Measurements from ENCODE around the gene XCL2.
"Not testable (repeated sequence)": the region's sequence is repeated elsewhere in the genome, so short reads cannot be mapped to it uniquely, and the experiment has no call there.

The XCL2 gene

DNA sequence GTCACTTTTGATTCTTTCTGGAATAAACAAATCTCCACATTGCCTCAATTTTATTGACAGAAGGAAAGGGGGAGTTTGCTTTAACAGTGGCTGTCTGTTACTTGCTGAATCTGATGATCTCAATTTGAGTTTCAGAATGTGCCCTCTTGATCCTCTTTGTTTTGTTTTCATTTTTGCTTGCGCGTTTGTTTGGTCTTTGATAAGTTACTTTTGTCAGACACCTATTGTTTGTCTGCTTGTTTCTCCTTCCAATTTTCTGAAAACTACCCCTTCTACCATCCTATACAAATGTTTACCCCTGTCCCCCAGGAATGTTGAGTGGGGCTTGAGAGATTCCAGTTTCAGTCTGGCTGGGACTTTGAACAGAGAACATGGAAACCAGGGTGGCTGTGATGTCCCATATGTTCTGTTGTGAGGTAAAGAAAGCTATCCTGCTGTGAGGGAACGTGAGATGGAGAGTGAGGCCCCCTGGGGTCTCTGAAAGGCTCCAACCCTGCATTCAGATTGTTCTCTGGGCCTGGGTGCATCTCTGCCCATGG is 11.8 kb upstream of the XCL2 start:
- no peak for DNase-seq

DNA sequence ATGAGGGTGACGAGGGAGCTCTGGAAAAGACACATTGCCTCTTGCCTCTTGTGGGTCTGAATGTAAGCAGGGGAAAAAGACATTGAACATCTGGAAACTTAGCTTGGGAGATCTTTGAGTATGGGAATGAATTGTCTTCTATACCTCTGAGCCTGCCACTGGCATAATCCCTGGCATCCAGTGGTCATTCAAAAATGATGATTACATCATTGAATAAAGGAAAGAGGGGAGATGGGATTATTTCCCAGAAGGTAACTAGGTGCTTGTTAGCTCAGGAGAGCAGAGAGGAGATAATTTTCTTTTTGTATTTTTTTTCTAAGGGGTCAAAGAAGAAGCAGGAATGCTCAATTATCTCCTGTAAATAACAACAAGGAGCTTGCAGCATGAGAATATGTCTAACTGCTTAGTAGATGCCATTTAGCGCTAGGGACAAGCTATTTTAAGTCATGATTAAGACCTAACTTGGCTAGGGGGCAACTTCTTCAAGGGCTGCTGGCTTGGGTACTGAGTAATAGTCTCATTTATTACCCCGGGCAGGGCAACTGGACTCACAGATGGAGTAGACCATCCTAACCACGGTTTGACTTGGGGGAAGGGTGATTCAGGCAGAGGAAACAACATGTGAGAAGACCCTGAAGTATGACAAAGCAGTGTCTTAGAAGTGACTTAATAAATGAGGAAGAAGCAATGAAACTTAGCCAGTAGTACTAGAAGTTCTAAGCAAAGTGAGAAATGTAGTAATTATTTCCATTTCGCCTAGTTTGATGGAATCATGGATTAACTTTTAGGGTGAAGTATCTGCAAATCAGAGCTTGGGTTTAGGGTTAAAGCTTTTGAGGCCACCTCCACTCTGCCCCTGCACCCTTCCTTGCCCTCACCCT is 11.0 kb upstream of the XCL2 start:
- no peak for DNase-seq

DNA sequence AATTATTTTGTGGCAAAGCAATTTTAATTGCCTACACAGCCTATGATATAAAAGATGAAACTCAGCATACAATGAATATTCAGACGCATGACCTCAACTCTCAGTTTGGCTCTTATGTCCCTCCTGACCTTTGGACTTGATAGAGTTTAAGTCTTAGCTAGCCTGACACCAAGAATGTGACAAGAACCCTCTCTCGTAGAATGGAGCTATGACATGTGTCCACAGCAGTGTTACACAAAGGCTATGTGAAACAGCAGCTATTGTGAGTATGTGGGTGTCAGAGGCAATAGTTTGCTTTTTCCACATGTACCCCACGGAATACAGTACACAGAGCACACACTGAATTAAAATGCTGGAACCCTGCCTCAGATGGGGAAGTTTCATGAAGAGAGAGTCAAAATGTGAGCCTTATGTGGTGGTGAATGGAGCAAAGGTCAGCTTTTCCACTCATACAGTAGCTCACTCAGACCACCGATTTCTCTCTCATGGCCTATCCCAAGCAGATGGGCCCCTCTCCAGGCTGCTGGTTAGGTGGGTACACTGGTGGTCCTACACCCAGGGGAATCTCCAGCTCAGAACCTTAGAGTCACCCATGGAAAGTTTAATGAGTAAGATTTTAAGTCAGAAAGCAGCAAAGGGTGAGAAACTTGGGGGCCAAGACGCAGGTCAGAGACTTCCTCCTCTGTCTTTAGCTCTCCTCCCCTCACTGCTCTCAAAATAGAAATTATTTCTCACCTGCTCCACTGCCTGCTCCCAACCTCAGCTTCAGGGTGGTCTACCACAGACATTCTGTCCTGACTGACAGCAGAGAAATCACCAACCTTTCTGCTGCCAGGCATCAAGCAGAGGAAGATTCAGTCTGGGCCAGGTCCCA is 10.1 kb upstream of the XCL2 start:
- no peak for DNase-seq

DNA sequence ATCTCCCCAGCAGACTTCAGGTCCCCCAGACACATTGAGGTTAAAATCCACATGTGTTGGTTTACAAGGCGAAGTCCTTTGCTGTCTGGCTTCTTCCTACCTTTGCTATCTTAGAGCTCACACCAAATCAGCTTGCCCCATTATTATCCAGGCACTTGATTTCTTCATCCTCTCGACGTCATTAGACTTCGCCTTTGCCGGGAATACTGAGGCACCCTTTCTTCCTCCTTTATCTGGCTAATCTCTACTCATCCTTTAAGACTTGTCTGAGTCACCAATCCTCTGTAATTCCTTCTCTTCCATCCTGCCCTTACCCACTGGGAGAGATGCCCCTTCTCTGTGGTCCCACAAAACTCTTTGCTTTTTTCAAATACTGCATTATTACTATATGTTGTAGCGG is 9.2 kb upstream of the XCL2 start:
- no peak for DNase-seq

DNA sequence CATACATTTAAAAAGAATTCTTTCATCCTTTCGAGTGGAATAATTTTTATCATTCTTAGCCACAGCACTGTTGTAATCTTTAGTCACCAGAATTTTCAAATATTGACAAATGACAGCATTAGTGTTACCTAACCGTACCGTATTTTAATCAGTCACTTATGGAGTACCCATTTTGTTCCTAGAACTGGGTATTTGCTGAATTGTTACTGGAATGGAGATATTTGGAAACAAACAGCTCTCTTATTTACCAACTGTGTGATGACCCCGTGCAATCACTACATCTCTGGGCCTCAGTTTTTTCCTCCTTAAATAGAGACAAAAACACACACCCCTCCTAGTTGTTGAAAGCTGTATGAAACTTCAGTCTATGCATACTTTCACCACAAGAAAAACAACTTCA is 7.9 kb upstream of the XCL2 start:
- DNase-seq: no peak

DNA sequence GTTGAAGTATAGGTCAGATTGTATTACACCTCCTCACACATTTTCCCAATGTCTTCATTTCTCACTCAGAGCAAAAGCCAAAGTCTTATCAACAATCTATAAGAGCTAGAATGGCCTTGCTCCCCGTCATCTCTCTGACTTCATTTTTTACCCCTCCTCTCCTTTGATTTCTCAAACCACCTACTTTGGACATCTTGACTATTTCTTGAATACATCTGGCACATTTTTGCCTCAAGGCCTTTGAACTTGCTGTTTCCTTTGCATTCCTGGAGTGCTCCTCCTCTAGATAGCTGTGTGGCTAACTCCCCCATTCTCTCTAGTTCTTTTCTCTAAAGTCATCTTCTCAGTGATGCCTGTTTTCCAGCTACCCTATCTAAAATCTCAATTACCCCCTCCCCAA is 7.2 kb upstream of the XCL2 start:
- no peak for DNase-seq

DNA sequence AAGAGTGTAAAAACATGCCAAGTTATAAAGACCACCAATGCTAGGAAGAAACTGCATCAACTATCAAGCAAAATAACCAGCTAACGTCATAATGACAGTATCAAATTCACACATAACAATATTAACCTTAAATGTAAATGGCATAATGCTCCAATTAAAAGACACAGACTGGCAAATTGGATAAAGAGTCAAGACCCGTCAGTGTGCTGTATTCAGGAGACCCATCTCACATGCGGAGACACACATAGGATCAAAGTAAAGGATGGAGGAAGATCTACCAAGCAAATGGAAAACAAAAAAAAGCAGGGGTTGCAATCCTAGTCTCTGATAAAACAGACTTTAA is 2.7 kb upstream of the XCL2 start:
- not testable (repeated sequence) for DNase-seq

DNA sequence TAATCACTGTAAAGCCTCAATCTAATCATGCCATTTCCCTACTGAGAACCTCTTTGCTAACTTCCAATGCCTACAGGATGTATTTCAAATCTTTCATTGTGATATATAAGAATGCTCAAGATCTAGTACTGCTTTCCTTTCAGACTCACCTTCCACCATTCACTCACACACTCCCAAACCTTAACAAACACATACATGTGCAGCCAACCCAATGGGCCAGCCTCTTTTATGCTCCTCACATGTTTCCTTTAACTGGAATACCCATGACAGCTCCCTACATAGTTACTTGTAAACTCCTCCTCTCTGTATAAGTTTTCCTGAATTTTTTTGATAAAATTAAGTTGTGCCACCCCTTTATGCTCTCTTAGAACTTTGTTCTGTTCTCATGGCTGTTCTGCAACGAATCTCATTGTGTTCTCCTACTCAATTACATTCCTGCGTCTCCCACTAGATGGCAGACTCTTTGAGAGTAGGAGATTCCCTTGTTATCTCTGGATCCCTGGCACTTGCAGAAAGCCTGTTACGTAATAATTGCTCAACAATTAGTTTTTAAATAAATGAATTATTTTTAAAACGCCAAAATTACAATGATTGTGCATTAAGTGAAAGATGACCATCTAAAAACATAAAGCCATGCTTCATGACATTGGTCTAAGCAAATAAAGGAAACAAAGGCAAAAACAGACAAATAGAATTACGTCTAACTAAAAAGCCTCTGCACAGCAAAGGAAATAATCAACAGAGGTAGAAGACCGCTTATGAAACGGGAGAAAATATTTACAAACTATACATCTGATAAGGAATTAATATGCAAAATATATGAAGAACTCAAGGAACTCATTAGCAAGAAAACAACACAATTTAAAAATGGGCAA is 2.1 kb upstream of the XCL2 start:
- DNase-seq: not testable (repeated sequence)

DNA sequence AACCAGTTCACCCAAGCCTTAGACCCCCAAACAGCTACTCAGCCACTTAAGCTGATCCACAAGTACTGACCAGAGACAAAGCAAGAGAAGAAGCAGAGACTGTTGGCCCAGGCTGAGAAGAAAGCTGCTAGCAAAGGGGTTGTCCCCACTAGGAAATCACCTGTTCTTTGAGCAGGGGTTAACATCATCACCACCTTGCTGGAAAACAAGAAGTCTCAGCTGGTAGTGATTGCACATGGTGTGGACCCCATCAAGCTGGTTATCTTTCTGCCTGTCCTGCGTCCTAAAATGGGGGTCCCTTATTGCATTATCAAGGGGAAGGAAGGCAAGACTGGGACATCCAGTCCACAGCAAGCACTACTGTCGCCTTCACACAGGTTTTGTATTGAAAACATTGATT is 819 bp downstream of the XCL2 start:
- DNase-seq: not testable (repeated sequence)

DNA sequence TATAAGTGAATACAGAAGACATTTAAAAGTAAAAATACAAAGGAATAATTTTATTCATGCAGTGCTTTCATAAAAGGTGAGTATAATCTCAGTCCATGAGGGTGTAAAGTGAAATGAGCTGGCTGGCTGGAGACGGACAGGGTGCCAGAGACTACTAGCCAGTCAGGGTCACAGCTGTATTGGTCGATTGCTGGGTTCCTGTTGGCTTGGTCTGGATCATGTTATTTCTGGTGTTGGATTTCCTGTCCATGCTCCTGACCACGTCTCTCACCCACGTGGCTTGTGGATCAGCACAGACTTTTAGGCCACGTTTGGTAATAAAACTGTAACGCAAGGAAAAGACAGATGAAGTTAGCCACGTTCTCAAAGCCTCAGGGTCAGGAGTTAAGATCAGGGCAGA is 3.0 kb downstream of the XCL2 start:
- not testable (repeated sequence) for DNase-seq

DNA sequence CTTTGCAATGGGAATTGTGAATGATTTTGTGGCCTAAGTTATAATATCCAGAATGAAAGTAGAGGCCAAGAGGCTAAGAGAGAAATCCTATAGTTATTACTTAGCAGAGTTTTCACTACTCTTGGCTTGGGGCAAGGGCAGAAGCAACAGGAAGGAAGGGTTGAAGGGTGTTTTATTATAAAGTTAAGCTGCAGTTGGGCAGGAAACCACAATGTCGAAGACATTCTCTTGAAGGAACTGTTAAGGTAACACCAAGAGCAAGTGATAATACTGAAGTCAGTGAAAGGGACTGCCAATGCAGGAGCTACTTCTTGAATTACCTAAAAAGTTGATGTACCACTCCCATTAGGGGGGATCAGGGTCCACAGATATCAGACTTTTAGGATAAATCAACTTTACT is 8.3 kb downstream of the XCL2 start:
- DNase-seq: peak; percentile 65

DNA sequence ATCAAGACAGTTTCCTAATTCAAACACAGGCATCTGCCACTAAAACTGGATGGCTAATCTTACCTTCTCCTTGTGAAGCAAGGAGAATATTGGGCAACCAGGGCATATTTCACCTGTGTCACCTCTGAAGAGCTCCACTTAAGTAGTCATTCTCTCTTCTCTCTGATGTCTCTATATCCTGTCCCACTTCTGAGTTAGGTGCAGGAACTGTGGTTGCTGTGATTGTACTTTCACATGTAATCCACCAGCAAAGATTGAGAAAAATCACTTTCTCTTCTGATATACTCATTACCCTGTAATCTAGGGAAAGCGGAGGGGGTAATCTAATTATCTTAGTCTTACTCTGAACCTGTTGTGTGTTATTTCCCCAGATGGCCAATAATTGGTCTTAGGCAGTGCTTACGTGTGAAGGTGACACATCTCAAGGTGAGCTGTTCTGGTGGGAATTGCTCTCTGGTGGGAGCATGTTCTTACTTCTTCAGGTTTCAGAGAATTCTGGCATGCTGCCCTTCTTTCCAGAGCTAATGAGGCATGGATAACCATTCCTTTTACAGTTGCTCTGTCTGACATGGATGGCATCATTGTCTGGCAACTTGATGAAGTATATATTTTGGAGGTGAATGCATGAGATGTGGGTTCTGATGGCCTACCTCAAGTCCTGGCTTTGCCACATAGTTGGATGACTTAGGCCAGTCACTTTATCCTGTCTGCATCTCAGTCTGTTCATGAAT is 12.0 kb downstream of the XCL2 start:
- DNase-seq: peak; percentile 51

DNA sequence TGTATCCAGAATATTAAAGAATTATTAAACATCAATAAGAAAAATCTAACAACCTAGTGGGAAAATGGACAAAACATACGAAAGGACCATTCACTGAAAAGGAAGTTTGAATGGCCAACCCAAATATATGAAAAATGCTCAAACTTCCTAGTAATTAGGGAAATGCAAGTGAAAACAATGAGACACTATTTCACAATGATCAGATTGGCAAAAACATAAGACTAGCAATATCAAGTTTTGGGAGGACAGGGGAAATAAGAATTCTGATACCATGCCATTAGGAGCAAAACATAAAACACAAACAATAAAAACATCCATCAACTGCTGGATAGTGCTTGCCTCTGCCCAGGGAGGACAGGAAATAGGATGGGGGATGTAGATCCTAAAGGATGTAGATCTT is 14.3 kb downstream of the XCL2 start:
- DNase-seq: no peak

DNA sequence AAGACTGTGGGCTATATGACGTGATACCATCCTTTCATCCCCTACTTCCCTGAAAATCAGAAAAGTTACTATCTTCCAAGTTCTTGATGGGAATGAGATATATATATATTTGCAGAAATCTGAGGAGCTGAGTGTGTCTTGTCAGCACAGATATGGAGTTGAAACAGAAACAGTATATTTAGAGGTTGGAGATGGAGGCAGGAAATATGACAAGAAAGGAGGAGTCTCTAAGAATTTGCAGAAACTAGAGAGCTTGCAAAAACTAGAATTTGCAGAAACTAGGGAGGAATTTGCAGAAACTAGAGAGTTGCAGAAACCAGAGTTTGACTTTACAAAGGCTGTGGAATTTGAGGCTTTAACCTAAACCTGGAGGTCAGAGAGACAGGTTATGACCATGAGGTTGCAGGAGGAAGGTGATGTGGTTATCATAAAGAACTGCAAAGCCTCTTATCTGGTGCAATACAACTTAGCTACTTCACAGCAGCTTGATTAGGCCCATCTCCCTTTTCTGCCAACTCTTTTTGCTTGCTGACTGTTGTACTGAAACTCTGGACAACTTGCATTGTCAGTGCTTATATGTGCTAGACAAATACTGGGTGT is 22.3 kb downstream of the XCL2 start:
- DNase-seq: no peak

DNA sequence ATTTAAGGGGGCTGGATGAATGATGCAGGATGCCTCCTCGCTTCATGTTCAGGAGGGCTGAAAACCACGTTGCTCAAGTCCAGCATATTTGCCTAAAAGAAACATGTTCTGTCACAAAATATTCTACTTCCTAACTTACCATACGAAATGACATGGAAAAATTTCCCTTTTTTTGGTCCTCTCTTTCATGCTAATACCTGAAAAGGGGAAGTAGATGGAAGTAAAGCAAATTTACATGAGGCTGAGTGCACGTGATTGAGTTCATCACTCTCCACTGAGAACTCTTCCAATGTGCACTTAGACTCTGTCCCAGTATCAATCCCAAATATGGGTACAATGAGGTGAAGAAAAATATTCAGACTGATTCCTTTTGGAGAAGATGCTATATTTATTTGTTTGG is 23.0 kb downstream of the XCL2 start:
- no peak for DNase-seq

DNA sequence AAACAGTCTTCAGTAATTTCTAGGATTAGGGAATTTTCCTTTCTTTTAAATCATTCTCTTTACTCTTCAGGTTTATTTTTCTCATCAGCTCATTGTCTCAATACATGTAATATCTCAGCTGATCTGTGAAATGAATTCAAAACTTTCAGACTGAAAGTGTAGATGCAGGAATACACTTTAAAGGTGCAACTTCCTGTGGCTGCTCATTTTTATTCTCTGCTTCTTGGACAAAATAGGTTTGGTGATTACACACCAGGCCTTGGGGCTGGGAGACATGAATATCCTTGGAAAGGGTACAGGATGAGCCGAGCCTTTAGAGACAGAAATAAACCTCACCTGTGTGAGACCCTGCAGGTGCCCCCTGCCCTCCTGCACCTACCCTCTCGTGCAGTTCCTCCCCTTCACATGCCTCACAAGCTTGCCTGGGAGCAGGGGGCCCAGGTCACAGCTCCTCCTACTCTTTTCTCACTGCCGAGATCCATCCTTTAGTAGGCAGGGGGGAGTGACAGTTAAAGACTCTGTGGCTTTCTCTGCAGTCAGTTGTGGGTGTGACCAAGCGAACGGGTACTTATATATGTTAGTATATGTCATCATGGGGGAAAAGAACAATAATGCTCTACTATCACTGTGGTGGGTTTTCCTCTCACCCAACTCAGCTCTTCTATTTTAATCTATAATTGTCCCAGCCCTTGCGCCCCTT is 23.6 kb downstream of the XCL2 start:
- DNase-seq: peak; percentile 59

DNA sequence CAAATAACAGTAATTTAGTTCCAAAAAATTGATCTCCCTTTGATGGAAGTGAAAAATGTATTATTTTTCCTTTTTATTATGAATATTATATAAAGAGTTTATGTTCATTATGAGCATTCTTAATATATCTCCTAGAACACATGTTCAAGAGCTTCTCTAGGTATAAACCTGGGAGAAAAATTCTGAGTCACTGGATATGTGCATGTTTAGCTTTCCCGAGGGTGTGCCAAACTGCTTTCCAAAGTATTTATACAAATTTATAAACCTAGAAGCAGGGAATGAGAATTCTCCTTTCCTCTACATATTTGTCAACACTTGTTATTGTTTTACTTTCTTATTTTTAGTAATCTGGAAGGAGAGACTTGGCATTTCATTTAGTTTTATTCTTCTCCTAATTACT is 25.0 kb downstream of the XCL2 start:
- no peak for DNase-seq

DNA sequence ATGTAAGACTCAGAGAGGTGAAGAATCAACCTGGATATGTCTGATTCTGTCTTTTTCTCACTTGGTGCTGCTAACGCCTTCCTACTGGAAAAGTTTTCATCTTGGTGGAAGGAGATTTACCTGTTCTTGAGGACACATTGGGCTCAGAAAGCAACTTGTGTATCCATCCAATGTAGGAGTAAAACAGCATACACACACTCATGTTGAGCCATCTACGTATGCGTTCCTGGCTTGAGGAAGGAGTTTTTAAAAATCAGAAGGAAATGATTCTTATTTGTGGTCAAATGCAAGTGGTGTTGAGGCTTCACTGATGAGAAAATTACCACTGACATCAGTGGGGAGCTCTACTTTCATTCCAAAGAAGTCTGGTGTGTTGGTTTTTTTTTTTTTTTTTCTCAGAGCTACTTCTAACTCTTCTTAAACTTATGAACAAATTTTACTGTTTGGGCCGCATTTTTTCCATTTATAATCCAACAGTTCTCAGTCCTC is 25.6 kb downstream of the XCL2 start:
- DNase-seq: no peak

DNA sequence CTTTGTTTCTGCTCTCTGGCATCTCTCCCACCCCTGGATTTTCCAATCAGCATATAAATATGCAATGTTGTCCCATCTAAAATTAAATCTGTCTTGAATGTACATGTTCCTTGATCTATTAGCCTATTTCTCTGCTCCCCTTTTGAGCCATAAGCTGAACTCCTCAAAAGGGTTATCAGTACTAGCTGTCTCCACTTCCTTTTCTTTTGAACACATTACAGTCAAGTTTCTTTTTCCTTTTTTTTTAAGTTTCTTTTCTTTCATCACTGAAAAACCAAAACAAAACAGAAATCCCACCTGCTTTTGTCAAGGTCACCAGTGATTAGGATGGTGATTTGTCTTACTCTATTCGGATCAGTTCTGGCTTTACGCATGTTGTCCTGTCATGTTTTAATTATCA is 29.3 kb downstream of the XCL2 start:
- DNase-seq: peak; percentile 15

DNA sequence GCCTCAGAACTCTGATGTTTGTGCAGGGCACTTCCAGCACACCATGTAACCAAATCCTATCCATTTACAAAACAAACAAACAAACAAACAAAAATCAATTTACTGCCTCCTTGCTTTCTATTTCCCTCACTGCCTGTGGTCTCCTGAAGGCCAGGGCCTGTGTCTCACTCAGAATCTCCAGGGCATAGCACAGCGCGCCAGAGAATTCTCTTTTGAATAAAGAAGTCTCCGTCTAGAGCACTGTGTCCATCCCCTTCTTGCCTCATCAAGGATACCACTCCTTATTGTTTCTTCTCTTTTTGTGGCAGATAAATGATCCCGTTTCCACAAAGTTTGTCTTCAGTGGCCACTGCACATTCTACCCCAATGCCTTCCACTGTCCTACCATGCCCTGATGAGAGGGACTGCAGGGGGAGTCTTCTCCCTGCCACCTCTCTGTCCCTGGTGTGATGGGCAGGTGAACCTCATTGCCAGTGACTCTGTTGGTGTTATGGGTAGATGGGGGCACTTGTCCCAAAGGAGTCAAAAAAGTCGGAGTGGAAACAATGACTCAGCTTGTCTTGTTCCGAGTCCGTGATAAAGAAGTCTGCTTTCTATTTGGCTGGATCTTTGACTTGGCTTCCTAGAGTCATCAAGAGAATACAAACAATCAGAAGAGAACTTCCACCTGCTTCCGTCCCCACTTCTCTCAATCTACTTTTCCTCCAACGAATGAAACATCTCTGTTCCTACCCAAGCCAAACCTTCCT is 30.0 kb downstream of the XCL2 start:
- DNase-seq: peak; percentile 23
